GM12892 (cell line): ENCODE data around the gene DENND5B.
A peak's percentile ranks its signal among the peaks of the same experiment; 100 is the strongest.
"Not testable (repeated sequence)": the region's sequence is repeated elsewhere in the genome, so short reads cannot be mapped to it uniquely, and the experiment has no call there.

Experiments used
- DNase-seq: peaks from one replicate; pipeline ENCODE4 v3.0.0; 2011; ENCODE audit not compliant: insufficient read length
- FAIRE-seq: peaks from 2 replicates; lab custom pipeline; 2011; peaks lifted over from hg19 to GRCh38; lab: Jason Lieb, UNC
- POLR2A ChIP-seq: IDR thresholded peaks from 2 replicates; pipeline ENCODE4 v1.6.1; 2011; ENCODE audit warnings: low read depth, low read length, control low read depth
- POLR2AphosphoS5 ChIP-seq: IDR thresholded peaks from 2 replicates; pipeline ENCODE4 v1.6.1; 2011; ENCODE audit warnings: low read depth, low read length, control low read depth
- TAF1 ChIP-seq: IDR thresholded peaks from 2 replicates; pipeline ENCODE4 v1.6.1; 2011; ENCODE audit warnings: low read depth, mild to moderate bottlenecking, control low read depth, low read length, borderline replicate concordance

Gene DENND5B

DNA sequence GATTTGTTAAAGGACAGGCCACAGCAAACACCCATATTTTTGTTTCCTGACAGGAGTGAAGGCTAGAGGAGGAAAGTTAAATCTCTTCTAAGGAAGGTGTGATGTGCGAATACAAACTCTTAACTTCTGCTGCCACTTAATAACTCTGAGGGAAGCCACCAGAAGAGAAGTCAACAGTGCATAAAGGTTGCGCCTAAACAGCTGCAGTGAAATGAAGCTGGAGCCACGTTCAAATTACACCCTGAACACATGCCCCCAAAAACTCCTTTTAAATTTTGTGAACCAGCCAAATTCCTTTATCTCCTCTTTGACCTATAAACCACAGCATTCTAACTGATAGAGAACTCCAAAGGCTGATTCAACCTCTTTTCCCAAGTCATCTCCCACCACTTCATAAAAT lies 22.4 kb downstream of the DENND5B start:
- DNase-seq (no peak), FAIRE-seq (no peak)
- TF ChIP-seq POLR2A (no peak), POLR2AphosphoS5 (no peak), TAF1 (no peak)

DNA sequence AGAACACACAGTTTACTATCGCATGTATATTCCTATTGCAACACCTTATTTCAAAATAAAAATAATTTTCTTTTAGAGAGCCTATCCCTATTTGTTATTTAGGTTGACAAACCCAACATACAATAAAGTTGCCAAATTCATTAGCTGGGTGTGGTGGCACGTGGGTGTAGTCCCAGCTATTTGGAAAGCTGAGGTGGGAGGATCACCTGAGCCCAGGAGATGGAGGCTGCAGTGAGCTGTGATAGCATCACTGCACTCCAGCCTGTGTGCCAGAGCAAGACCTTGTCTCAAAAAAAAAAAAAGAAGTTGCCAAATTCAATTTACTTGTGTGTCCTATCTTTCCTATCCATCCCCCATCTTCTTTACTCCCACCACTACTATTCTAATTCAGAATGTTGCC lies 23.9 kb downstream of the DENND5B start:
- no peak for DNase-seq
- TF ChIP-seq TAF1 (no peak), POLR2A (no peak), POLR2AphosphoS5 (no peak)
- FAIRE-seq = no peak

DNA sequence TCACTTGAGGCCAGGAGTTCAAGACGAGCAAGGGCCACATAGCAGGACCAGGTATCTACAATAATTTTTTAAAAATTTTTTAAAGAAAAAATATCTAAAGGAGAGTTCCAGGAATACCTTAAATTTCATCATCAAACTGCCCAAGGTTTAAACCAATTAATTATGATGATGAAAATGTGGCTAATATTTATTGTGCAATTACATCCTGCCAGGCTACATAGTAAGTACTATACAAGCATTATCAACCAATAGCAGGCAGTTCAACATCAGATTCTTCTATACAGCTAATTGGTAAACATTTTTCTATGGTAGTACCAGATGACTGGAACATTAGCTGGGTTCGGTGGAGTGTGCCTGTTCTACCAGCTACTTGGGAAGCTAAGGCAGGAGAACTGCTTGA lies 24.4 kb downstream of the DENND5B start:
- no peak for DNase-seq
- no peak for FAIRE-seq
- TF ChIP-seq POLR2AphosphoS5 = no peak
- no peak for TF ChIP-seq POLR2A
- no peak for TF ChIP-seq TAF1

DNA sequence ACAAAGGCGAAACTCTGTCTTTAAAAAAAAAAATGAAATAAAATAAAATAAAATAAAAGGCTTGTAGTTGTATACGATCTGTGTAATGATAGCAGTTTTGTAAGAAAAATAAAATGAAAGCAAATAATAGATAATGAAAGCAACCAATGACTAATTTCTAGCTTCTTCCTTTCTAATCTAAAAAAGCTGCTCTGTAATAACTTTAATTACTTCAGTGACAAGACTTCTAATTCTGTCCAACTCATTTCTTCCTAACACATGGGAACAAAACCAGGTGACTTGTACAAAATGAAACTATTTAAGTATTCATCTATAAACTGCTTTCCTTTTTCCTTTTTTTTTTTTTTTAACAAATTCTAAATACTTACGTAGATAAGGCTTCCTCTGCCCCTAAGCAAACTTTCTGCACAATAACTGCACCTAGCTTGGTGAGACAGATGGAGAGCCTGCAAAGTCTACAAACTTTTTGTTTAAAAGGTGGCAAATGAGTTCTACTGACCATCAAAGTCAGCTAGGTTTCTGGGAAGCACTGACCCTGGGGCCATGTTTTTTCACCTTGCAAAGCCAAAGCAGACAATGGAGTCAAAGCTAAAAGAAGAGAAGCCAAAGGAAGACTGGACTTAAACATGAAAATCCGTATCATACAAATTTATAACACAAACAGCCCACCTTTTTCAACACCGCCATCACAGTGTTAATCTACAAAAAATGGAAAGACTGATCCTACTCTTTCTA lies 28.2 kb downstream of the DENND5B start:
- peak; percentile 33 for FAIRE-seq
- no peak for DNase-seq
- TF ChIP-seq TAF1 = no peak
- TF ChIP-seq POLR2AphosphoS5 = no peak
- TF ChIP-seq POLR2A = no peak

DNA sequence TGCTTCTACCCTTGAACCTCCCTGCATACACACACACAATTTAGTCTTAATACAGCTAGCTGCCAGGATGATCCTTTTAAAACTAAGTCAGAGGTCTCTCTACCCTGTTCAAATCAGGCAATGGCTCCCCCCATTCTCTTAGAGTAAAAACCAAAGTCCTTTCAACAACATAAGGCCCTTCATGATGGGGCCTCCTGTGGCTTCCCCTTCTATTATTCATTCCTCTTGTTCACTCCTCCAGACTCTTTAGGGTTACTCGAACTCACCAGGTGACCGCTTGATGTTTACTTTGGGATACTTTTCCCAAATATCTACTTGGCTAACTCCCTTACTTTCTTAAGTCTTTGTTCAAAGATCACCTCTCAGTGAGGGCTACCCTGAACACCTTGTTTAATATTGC lies 30.4 kb downstream of the DENND5B start:
- no peak for FAIRE-seq
- TF ChIP-seq TAF1 = no peak
- TF ChIP-seq POLR2A = no peak
- no peak for TF ChIP-seq POLR2AphosphoS5
- no peak for DNase-seq

DNA sequence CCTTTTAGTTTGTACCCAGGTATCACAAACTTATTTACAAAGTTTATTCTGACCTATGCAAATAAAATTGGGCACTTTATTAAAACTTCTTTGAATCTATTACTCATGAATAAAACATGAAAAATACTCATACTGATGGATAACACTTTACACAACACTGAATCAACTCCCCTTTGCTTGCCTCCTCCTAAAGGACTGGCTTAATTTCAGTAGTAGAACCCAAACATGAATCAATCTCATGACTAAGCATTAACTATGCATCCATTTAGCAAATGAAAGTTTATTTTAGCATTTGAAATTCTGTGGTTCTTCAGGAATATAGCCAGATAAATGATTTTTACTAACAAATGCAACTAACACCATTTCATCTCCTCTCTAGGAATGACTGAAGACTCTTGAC lies 32.4 kb downstream of the DENND5B start:
- TF ChIP-seq TAF1 = no peak
- TF ChIP-seq POLR2A = no peak
- no peak for TF ChIP-seq POLR2AphosphoS5
- DNase-seq (no peak), FAIRE-seq (peak; percentile 60)

DNA sequence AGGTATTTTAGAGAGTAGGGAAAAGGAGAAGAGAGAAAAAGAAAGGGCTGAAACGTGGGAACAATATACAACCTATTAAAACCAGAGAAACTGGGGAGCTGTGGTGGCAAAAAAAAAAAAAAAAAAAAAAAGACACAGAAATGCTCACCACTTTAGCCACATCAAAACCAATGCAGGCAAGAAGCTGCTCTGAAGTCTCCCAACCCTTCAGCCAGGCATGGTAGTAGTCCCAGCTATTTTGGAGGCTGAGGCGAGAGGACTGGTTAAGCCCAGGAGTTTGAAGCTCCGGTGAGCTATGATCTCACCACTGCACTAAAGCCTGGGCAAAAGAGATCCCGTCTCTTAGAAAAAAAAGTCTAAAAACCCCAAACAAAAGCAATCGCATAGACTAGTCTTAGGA lies 33.2 kb downstream of the DENND5B start:
- TF ChIP-seq POLR2A = no peak
- TF ChIP-seq TAF1 = no peak
- no peak for TF ChIP-seq POLR2AphosphoS5
- no peak for FAIRE-seq
- DNase-seq = no peak

DNA sequence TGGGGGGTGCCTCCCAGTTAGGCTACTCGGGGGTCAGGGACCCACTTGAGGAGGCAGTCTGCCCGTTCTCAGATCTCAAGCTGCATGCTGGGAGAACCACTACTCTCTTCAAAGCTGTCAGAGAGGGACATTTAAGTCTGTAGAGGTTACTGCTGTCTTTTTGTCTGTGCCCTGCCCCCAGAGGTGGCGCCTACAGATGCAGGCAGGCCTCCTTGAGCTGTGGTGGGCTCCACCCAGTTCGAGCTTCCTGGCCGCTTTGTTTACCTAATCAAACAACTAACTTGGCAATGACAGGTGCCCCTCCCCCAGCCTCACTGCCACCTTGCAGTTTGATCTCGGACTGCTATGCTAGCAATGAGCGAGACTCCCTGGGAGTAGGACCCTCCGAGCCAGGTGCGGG lies 35.5 kb downstream of the DENND5B start:
- DNase-seq, FAIRE-seq: not testable (repeated sequence)

DNA sequence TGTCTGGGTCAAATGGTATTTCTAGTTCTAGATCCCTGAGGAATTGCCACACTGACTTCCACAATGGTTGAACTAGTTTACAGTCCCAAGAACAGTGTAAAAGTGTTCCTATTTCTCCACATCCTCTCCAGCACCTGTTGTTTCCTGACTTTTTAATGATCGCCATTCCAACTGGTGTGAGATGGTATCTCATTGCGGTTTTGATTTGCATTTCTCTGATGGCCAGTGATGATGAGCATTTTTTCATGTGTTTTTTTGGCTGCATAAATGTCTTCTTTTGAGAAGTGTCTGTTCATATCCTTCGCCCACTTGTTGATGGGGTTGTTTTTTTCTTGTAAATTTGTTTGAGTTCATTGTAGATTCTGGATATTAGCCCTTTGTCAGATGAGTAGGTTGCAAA lies 40.3 kb downstream of the DENND5B start:
- not testable (repeated sequence) for FAIRE-seq, DNase-seq

DNA sequence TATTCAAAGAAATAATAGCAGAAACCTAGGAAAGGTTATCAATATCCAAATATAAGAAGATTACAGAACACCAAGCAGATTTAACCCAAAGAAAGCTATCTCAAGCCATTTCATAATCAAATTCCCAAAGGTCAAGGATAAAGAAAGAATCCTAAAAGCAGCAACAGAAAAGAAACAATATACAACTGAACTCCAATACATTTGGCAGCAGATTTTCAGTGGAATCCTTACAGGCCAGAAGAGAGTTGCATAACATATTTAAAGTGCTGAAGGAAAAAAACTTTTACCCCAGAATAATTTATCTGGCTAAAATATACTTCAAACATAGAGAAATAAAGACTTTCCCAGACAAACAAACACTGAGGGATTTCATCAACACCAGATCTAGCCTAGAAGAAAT lies 54.3 kb downstream of the DENND5B start:
- no peak for DNase-seq
- TF ChIP-seq POLR2AphosphoS5 = no peak
- no peak for TF ChIP-seq POLR2A
- no peak for TF ChIP-seq TAF1
- FAIRE-seq = no peak

DNA sequence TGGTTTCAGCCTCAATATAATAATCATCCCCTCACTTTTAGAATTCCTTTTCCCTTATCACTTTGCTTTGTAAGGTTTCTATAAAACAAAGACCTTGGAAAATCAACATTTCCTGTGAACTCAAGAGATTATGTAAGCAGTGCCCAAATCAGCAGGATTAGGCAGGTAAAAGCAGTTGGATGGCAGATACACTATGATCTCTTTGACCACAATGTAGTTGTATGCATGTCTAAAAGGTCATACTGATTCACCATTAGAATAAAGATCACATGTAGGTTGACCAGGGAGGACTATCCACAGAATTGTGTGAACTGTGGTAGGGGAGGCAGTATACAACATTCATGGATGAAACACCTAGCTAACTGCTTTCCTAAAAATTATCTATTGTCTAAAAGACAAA lies 57.5 kb downstream of the DENND5B start:
- peak; percentile 46 for FAIRE-seq
- TF ChIP-seq POLR2A (no peak), POLR2AphosphoS5 (no peak)
- DNase-seq = no peak

DNA sequence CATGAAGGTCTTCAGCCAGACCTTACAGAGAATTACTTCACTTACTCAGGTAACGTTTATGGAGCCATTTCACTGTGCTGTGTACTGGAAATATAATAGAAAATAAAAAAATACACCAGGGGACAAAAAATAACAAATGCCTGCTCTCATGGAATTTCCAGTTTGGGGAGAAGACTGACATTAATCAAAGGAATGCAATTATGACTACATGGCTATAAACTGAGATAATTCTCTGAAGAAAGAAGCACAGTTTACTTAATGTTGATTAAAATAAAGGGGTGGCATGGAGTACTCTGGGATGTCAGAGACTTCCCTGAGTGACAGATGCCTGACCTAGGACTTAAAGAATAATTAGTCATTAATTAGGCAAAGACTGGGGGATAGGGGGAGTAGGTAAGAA lies 59.0 kb downstream of the DENND5B start:
- FAIRE-seq = no peak
- TF ChIP-seq POLR2A = no peak
- TF ChIP-seq POLR2AphosphoS5 = no peak
- no peak for TF ChIP-seq TAF1
- DNase-seq = no peak

DNA sequence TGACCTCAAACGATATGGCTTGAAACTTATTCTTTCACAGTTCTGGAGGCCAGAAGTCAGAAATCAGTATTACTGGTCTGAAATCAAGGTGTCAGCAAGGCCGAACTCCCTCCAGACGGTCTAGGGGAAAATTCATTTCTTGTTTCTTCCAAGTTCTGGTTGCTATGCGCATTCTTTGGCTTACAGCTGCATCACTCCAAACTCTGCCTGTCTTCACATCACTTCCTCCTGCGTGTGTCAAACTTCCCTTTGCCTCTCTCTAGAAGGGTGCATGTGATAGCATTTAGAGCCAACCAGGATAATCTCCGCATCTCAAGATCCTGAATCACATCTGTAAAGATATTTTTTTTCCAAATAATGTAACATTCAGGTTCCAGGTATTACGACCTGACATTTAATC lies 62.8 kb downstream of the DENND5B start:
- TF ChIP-seq TAF1 (no peak), POLR2AphosphoS5 (no peak), POLR2A (no peak)
- FAIRE-seq (no peak), DNase-seq (no peak)
